Endothelial cell of umbilical vein (primary cell): ENCODE measurements around the gene CARMIL1. TPM values are rescaled to one million over a fixed set of nuclear protein-coding genes. Genes with fewer than 3 reads are reported as not detected.

Source experiments
- BruUV-seq: library from RNA; stranded (reverse); fragments of 400-500 nt; replicated peaks from 2 replicates; lab custom pipeline; 2021; lab: Mats Ljungman, UMichigan
- CTCF ChIA-PET: fragments of 300-600, 350-600 bp; sonication (Branson Sonifier 250); formaldehyde crosslinking; loops from one replicate; lab custom pipeline; 2021; ENCODE audit warnings: antibody characterized with exemption, inconsistent platforms; lab: Charles Lee
- POLR2A ChIA-PET: fragments of 300-600, 350-600 bp; sonication (Branson Sonifier 250); formaldehyde crosslinking; loops from one replicate; lab custom pipeline; 2021; ENCODE audit warnings: antibody characterized with exemption, inconsistent platforms; lab: Charles Lee
- DNase-seq: peaks from one replicate; pipeline ENCODE4 v3.0.0-alpha.2; 2011; ENCODE audit warnings: low read depth, low spot score
- FAIRE-seq: peaks from 2 replicates; lab custom pipeline; 2011; peaks lifted over from hg19 to GRCh38; lab: Jason Lieb, UNC
- H2AFZ ChIP-seq: 2 replicates; pipeline ENCODE4 v1.6.0; 2012; ENCODE audit warnings: low read depth, low read length, control low read depth, inconsistent platforms
- H3K27ac ChIP-seq: 2 replicates; pipeline ENCODE4 v1.5.1; 2011; ENCODE audit warnings: low read depth, mild to moderate bottlenecking, control low read depth, low read length, moderate library complexity; ENCODE audit not compliant: insufficient read depth
- H3K27me3 ChIP-seq, 2 experiments: 2 replicates each; pipeline versions ENCODE4 v1.6.0 to v1.6.1; 2011; ENCODE audit warnings: low read length in 2 of 2, mixed read lengths in 1 of 2; ENCODE audit not compliant: control insufficient read depth in 2 of 2, insufficient read depth in 2 of 2
- H3K36me3 ChIP-seq, 2 experiments: 2 replicates in 1 of 2; 3 replicates in 1 of 2; pipeline ENCODE4 v1.5.1; 2011; ENCODE audit warnings: low read length in 2 of 2, mild to moderate bottlenecking in 1 of 2, moderate library complexity in 1 of 2; ENCODE audit not compliant: control insufficient read depth in 2 of 2, insufficient read depth in 2 of 2; ENCODE audit errors: extremely low read depth in 1 of 2
- H3K4me1 ChIP-seq: 3 replicates; pipeline ENCODE4 v1.5.1; 2011; ENCODE audit warnings: mild to moderate bottlenecking, low read length; ENCODE audit not compliant: control insufficient read depth, insufficient read depth; ENCODE audit errors: extremely low read depth
- H3K4me2 ChIP-seq: 2 replicates; pipeline ENCODE4 v1.6.1; 2011; ENCODE audit warnings: low read length, control low read depth, mixed read lengths; ENCODE audit not compliant: insufficient read depth
- H3K4me3 ChIP-seq, 3 experiments: fragments of 200-600 bp in 1 of 3; sonication (generic), shearing (Covaris generic) in 1 of 3; replicated peaks in 1 of 3; 2 replicates each; pipeline ENCODE4 v1.5.1; 2011 to 2016; ENCODE audit warnings: control low read depth in 3 of 3, low read length in 3 of 3, mild to moderate bottlenecking in 2 of 3, inconsistent platforms in 1 of 3, low read depth in 1 of 3, moderate library complexity in 1 of 3; ENCODE audit not compliant: insufficient read depth in 1 of 3
- H3K79me2 ChIP-seq: 2 replicates; pipeline ENCODE4 v1.6.0; 2012; ENCODE audit warnings: low read length, inconsistent platforms; ENCODE audit not compliant: control insufficient read depth, insufficient read depth
- H3K9ac ChIP-seq: replicated peaks from 2 replicates; pipeline ENCODE3; 2011; ENCODE audit warnings: low read length, control low read depth; ENCODE audit not compliant: insufficient read depth; ENCODE audit errors: extremely low read depth
- H3K9me1 ChIP-seq: replicated peaks from 3 replicates; pipeline ENCODE4 v1.6.0; 2011; ENCODE audit warnings: mild to moderate bottlenecking, low read length; ENCODE audit not compliant: control insufficient read depth, insufficient read depth; ENCODE audit errors: extremely low read depth
- H3K9me3 ChIP-seq: replicated peaks from 2 replicates; pipeline ENCODE4 v1.5.1; 2012; ENCODE audit warnings: low read length, inconsistent platforms; ENCODE audit not compliant: control insufficient read depth, insufficient read depth
- H4K20me1 ChIP-seq: replicated peaks from 2 replicates; pipeline ENCODE3; 2011; ENCODE audit warnings: mild to moderate bottlenecking, low read length; ENCODE audit not compliant: control insufficient read depth, insufficient read depth; ENCODE audit errors: extremely low read depth
- EZH2 ChIP-seq: IDR thresholded peaks from 2 replicates; pipeline ENCODE4 v1.6.1; 2012; ENCODE audit warnings: borderline replicate concordance, low read depth, mild to moderate bottlenecking, moderate library complexity, low read length, inconsistent platforms; ENCODE audit not compliant: severe bottlenecking
- FOS ChIP-seq: IDR thresholded peaks from 2 replicates; pipeline ENCODE4 v1.6.1; 2011; ENCODE audit warnings: mild to moderate bottlenecking, low read length, moderate library complexity, borderline replicate concordance; ENCODE audit not compliant: insufficient read depth
- GATA2 ChIP-seq: IDR thresholded peaks from 2 replicates; pipeline ENCODE4 v1.7.0; 2011; ENCODE audit warnings: low read depth, mild to moderate bottlenecking, moderate library complexity, mixed read lengths, low read length; ENCODE audit not compliant: insufficient read length, insufficient read depth
- JUN ChIP-seq: IDR thresholded peaks from 2 replicates; pipeline ENCODE4 v1.6.1; 2011; ENCODE audit warnings: borderline replicate concordance, low read depth; ENCODE audit not compliant: insufficient read length, insufficient read depth
- MAX ChIP-seq: IDR thresholded peaks from 2 replicates; pipeline ENCODE4 v1.6.1; 2011; ENCODE audit not compliant: insufficient read depth, insufficient read length
- MYC ChIP-seq: IDR thresholded peaks from one replicate; pipeline ENCODE4 v1.6.1; 2011; ENCODE audit warnings: mild to moderate bottlenecking, low read depth, low read length
- POLR2A ChIP-seq: IDR thresholded peaks from 2 replicates; pipeline ENCODE4 v1.6.1; 2012; ENCODE audit warnings: low read depth, mild to moderate bottlenecking, control low read depth, low read length
- POLR2AphosphoS5 ChIP-seq: IDR thresholded peaks from 2 replicates; pipeline ENCODE4 v1.6.1; 2012; ENCODE audit warnings: low read depth, mild to moderate bottlenecking, control low read depth, low read length, moderate library complexity; ENCODE audit not compliant: insufficient read depth
- dilution Hi-C: fragments of 300-500 bp; cut with MboI; formaldehyde crosslinking; loops from one replicate; pipeline ENCODE4 v1.15.0; 2019; ENCODE audit warnings: low sequenced_read_pairs; ENCODE audit not compliant: extremely low pct_ligation_motif_present
- intact Hi-C: fragments of 100-400 bp; cut with micrococcal nuclease; formaldehyde crosslinking; loops from one replicate; pipeline ENCODE4 v1.10.0; 2022
- polyA plus RNA-seq, 4 experiments: library from polyadenylated mRNA; depleted of rRNA in 3 of 4; stranded (reverse) in 3 of 4; unstranded in 1 of 4; fragments of >200 nt; gene quantifications; 2 replicates each; pipeline versions ENCODE4 v1.2.1 to v1.2.3, GENCODE V29; 2011 to 2012; ENCODE audit warnings: missing spikeins in 1 of 4
- total RNA-seq: library from RNA; stranded (reverse); gene quantifications from 2 replicates; pipeline ENCODE4 v1.2.3, GENCODE V29; 2021
- TF ChIP-seq, protein P1 (sequence below), 2 donors: IDR thresholded peaks; 1 replicate in 1 of 2; 2 replicates in 1 of 2; pipeline ENCODE4 v1.5.1; 2011; ENCODE audit warnings: low read length in 2 of 2, mild to moderate bottlenecking in 2 of 2, moderate library complexity in 2 of 2, control low read depth in 1 of 2, inconsistent platforms in 1 of 2, low read depth in 1 of 2; ENCODE audit not compliant: insufficient read depth in 1 of 2; ENCODE audit errors: extremely low read depth in 1 of 2

CARMIL1 gene
- total and polyA plus RNA-seq, 2 donors (not counting 3 experiments of a cell fraction or from before 2014, with no cell fraction given), result 1.3 to 8.7 TPM

DNA sequence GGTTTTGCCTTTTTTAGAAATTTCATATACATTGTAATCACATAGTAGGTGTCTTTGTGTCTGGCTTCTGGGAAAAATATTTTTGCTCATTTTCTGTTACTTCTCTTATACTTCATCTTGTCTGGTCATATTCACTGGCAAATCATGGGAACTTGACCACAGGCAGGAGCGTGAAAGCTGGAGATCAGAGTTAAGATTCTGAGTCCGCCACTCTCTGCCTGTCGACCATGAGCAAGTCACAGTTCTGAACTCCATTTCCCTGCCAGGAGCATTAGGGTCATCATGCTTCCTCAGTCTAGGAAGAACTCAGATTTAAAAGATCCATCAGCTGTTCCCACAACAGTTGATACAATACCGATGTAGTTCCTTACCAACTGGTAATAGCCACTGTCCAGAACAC, 360.5 kb downstream of the CARMIL1 start:
- intact Hi-C loops, result no loop called here
- no TSS peak for BruUV-seq
- FAIRE-seq, result no peak

More for the DNA sequence above, 360.5 kb downstream of the CARMIL1 start:
- ChIA-PET POLR2A (no interaction called here), CTCF (no interaction called here)
- Histone ChIP-seq H3K9me3 (no peaks in the 10 kb centered on the region), H3K79me2 (no peaks in the 10 kb centered on the region), H3K9ac (no peak overlapping the region), H2AFZ (no peak overlapping the region), H3K4me2 (no peak overlapping the region), H3K36me3 (no peaks in the 10 kb centered on the region), H3K27ac (no peak overlapping the region), H3K4me1 (no peaks in the 10 kb centered on the region), H3K4me3 (no peak overlapping the region), H3K9me1 (no peaks in the 10 kb centered on the region), H4K20me1 (no peaks in the 10 kb centered on the region), H3K27me3 (no peaks in the 10 kb centered on the region)
- DNase-seq, result no peak
- TF ChIP-seq MAX (no peak), MYC (no peak), POLR2AphosphoS5 (no peak), JUN (no peak), GATA2 (no peak), EZH2 (no peak), FOS (no peak), POLR2A (no peak)
- TF ChIP-seq, protein P1, sequence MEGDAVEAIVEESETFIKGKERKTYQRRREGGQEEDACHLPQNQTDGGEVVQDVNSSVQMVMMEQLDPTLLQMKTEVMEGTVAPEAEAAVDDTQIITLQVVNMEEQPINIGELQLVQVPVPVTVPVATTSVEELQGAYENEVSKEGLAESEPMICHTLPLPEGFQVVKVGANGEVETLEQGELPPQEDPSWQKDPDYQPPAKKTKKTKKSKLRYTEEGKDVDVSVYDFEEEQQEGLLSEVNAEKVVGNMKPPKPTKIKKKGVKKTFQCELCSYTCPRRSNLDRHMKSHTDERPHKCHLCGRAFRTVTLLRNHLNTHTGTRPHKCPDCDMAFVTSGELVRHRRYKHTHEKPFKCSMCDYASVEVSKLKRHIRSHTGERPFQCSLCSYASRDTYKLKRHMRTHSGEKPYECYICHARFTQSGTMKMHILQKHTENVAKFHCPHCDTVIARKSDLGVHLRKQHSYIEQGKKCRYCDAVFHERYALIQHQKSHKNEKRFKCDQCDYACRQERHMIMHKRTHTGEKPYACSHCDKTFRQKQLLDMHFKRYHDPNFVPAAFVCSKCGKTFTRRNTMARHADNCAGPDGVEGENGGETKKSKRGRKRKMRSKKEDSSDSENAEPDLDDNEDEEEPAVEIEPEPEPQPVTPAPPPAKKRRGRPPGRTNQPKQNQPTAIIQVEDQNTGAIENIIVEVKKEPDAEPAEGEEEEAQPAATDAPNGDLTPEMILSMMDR (IDR thresholded peaks at IDR 0.05; ENCODE audit: extremely low read depth in 1 of 2, insufficient read depth in 1 of 2, low read depth in 1 of 2, low read length in 2 of 2), result no peak
- dilution Hi-C loops, result no loop called here
